ENCODE measurements around the gene CCDC28A.

Gene CCDC28A

GRCh38 chr6:138796771-138797170 is 23.2 kb downstream of the CCDC28A start:
- no peak for DNase-seq

- DNase-seq = no peak
Measured at GRCh38 chr6:138797806-138798446, 24.4 kb downstream of the CCDC28A start.

GRCh38 chr6:138800377-138801150 is 27.0 kb downstream of the CCDC28A start:
- peak; percentile 39 for DNase-seq

GRCh38 chr6:138803331-138803730 is 29.8 kb downstream of the CCDC28A start:
- DNase-seq = no peak

DNA sequence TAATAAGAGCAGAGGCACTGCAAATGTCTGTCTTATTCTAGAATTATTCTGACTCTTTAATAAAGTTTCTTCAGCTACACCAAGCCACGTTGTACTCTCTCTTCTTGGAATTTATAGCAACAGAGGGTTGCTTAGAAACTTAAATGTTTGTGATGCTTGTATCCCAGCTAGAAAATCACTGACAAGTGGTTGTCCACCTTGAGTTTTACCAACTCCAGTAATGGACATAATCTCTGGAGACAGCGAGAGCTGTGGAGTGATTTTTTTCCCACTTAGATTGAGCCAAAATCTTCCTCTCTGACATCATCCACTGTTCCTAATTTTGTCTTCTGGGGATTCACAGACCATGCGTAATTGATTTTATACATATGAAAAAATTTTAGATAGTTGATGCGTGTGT is 30.3 kb downstream of the CCDC28A start:
- no peak for DNase-seq

GRCh38 chr6:138805016-138805765 is 31.6 kb downstream of the CCDC28A start:
- no peak for DNase-seq

DNA sequence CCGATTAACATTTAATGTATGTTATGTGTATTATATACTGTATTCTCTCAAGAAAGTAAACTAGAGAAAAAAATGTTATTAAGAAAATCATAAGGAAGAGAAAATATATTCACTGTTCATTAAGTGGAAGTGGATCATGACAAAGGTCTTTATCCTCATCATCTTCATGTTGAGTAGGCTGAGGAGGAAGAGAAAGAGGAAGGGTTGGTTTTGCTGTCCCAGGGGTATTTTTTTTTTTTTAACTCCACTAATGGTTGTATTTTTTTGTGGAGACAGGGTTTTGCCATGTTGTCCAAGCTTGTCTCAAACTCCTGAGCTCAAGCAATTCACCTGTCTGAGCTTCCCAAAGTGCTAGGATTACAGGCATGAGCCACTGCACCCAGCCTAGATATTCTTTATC is 33.3 kb downstream of the CCDC28A start:
- no peak for DNase-seq

- DNase-seq = no peak
Measured at GRCh38 chr6:138809677-138810076, 36.1 kb downstream of the CCDC28A start.

DNA sequence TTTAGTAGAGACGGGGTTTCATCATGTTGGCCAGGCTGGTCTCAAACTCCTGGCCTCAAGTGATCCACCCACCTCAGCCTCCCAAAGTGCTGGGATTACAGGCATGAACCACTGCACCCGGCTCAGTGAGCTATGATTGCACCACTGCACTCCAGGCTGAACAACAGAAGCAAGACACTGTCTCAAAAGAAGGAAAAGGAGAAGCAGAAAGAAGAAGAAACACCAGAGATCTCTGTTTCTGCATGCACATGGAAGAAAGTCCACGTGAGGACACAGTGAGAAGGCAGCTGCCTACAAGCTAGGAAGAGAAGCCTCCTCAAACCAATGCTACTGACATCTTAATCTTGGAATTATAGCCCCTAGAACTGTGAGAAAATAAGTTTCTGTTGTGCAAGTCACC is 38.3 kb downstream of the CCDC28A start:
- no peak for DNase-seq

GRCh38 chr6:138814179-138814834 is 40.7 kb downstream of the CCDC28A start:
- DNase-seq = peak; percentile 99

DNA sequence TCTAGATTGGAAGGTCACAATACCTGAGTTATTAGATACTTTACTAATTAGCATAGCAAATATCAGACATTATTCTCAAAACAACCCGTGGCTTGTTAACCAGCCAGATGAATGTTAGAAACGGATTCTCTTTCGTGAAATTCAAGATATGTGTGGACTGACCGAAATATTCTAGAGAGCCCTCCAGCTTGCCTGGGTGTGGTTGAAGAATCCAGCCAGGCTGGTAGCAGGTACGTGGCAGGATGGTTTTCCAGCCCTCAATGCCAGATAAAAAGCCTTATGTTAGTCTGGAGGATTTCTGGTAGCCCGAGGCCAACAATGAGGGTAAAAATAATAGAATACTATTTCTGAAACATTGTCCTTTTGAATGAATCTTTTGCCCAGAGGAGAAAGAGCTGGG is 41.7 kb downstream of the CCDC28A start:
- peak; percentile 52 for DNase-seq

- DNase-seq = peak; percentile 86
Measured at GRCh38 chr6:138815797-138816528, 42.4 kb downstream of the CCDC28A start.

- peak; percentile 86 for DNase-seq
Measured at GRCh38 chr6:138817799-138818198, 44.2 kb downstream of the CCDC28A start.

- no peak for DNase-seq
Measured at GRCh38 chr6:138818496-138819194, 45.1 kb downstream of the CCDC28A start.

- peak; percentile 61 for DNase-seq
Measured at GRCh38 chr6:138821519-138821918, 48.0 kb downstream of the CCDC28A start.

DNA sequence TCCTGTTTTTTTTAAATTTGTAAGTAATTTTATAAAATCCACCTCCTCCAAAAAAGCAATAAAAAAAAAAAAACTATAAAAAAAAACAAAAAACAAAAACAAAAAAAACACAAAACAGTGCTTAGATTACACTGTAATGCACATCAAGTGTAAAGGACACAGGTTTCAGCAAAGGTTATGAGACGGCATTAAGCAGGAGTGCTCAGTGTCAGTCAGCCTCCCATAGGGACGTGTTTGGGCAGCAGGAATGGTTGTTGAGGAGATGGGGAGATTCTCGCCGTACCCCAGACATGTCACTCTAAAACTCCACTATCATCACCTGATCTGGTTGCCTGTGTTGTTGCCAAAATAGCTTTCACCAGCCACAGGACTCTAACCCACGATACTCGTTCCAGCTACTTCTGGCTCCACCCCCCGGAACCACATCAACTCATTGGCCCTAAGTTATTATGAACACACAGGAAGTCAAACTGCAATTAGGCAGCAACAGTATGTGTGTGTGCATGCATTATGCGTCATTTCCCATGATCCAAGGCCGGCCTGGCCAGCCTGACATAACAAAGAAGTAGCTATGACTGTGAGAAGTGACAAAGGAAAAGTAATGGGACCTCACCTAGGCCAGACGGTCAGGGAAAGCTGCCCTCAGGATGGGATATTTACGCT is 51.0 kb downstream of the CCDC28A start:
- DNase-seq = no peak

DNA sequence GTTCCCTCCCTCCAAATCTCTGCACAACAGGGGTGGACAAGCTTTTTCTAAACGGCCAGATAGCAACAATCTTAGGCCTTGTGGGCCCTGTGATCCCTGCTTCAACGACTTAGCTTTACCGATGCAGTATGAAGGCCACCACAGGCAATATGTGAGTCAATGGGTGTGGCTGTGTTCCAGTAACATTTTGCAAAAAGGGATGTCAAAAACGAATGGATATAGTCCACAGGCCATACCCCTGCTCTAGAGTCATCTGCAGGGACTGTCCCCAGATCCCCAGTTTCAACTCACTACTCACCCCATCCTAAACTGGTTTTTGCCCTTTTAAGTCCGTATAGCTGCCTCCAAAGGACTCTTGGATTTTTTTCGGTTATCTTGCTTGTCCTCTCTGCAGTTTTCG is 56.7 kb downstream of the CCDC28A start:
- DNase-seq = no peak

- DNase-seq = no peak
Measured at GRCh38 chr6:138832182-138832581, 58.6 kb downstream of the CCDC28A start.

DNA sequence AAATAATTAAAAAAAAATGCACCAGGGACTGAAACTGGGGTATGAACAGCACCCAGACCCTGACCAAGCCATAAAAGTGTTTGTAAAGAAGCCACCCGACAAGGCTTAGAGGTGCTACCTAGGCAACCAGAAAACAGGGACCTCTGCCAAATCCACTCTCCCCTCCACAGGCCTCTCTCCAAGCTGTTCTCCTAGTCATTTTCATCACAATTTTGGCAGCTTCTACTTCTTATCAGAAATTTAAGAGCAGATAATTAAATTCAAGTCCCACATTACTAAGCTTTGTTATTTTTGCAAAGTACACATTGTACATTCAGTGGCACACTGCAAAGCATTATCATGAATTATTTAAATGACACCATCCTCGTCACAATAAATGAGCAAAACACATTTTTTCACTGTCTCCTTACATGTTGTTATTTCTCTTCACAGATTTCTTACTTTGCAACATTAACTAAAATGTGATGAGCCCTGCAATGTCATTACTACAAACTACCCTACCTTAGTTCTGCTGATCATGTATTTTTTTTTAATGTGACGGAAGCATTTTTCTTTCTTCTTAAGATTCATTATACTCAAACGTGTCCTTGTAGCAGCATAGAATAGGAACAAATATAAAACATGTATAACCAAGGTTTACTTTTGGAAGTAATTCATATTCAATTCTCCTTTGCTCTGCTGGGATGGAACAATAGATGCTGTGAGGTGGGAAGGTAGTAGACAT is 60.4 kb downstream of the CCDC28A start:
- DNase-seq = peak; percentile 39

GRCh38 chr6:138837246-138837645 is 63.7 kb downstream of the CCDC28A start:
- DNase-seq = no peak

Measured in NCI-H146 (cell line).